ENCODE measurements around the gene NPB.

The NPB gene

DNA sequence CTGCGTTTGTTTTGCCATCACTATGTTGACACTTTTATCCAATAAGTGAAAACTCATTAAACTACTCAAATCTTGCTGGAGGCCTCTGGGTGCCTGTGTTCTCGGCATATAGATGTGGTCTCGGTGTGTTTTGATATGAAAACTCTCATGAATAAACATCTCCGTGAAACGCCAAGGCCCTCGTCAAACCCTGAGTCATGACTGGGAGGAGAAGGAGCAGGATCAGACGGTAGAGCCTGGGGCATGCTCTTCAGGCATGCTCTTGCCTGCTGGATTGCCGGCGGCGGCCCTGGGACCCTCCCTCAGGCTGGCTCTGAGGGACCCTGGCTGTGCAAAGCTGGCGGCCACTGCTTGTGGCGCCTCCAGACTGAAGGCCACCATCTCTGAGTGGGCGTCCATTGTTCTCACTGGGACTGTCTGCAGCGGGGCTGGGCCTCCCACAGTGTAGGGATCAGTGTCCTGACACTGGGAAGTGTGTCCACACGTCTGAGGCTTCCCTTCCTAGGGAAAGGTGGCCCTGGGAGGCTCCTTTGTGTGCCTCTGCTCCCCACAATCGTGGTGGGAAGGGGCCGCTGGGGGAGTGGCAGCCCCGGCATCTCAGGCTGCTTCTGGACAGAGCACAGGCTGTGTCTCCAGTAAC is 1.7 kb upstream of the NPB start:
- no peak for FAIRE-seq

- FAIRE-seq: no peak
Measured at GRCh38 chr17:81901167-81902022, 643 bp upstream of the NPB start.

DNA sequence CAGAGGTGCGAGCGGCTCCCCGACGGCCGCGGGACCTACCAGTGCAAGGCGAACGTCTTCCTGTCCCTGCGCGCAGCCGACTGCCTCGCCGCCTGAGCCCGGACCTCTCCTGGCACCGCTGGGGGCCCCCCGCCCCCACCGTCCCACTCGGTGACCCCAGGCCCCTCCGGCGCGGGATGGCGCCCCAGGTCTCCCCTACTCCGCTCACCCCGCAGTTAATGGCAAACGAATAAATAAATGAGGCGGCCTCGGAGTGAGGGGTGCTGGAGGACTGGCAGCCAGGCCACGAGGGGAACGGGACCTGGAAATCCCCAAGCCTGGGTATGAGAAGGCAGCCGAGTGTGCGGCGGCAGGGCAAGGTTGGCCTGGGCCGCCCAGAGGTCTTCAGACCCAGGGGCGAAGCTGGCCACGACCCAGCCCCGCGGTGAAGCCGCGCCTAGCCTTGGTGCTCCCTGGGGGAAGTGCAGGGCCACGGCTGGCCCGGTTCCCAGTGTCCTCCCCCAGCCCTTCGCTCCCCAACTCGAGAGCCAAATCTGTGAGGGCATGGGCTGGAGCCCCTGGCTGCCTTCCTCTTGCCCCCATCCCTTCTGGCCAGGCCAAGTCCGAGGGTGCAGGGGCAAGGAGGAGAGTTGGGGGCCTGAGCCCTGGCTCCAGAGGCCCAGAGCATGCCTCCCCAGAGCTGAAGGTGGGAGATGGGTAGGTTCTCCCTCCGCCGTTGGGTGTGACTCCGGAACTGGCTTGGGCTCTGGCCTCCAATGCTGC is 796 bp downstream of the NPB start:
- FAIRE-seq: no peak

- no peak for FAIRE-seq
Measured at GRCh38 chr17:81903415-81903831, 1.4 kb downstream of the NPB start.

- no peak for FAIRE-seq
Measured at GRCh38 chr17:81903896-81904599, 2.0 kb downstream of the NPB start.

GRCh38 chr17:81904600-81905423 is 2.8 kb downstream of the NPB start:
- FAIRE-seq: no peak

GRCh38 chr17:81905424-81905875 is 3.4 kb downstream of the NPB start:
- no peak for FAIRE-seq

GRCh38 chr17:81905993-81906392 is 4.0 kb downstream of the NPB start:
- FAIRE-seq: no peak

- FAIRE-seq: no peak
Measured at GRCh38 chr17:81906476-81907218, 4.6 kb downstream of the NPB start.

DNA sequence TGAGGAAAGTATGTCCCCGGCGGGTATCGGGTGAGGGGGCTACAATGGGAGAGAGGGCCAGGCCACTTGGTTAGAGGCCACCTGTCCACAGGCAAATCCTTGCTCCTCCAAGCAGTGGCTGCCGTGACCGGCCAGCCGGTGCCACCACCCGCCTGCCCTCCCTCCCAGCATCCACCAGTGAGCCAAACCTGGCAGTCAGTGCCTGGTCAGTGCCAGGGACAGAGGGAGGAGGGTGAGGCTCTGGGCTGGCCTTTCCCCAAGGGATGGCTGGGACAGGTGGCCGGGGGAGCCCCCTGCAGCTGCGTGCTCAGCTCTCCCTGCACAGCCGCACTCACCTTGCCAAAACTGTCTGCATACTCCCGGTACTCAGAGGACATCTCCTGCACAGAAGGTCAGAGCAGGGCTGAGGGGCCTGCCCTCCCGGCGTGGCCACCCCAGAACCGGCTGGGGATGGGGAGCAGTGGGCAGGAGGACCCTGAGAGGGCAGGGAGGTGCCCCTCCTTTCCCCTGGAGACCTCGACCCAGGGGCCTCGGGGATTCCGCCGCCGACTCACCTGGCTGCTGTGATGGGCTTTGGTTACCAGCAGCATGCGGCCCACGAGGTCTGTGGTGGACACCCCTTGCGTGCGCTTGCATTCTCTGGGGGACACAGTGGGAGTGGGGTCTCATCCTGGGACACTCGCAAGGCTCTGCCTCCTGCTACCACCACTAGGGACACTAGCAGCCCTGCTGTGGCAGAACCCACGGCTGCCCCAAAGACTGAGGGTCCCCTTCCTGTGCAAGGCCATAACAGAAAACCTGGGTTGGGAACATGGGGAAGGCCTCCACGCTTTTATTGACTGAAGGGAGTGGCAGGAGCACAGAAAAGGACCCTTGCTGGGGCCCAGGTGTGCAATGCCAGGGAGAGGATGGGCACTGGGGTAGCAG is 5.4 kb downstream of the NPB start:
- FAIRE-seq: no peak

- FAIRE-seq: no peak
Measured at GRCh38 chr17:81908793-81909192, 6.8 kb downstream of the NPB start.

DNA sequence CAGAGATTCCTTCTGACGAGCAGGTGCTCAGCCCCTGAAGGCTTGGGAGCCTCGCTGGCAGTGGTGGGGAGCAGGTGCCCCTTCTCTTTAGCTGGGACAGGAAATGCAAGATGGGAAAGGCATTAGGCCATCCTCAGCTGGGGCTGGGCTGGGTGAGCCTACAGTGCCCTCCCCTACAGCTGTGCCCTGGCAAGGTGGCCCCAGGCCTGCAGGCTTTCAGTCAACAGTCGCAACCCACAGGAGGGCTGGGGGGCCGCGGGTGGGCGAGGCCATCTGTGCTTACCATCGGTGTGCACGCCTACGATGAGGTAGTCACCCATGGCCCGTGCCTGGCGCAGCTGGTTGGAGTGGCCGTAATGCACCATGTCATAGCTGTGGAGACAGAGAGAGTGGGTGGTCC is 7.2 kb downstream of the NPB start:
- no peak for FAIRE-seq

DNA sequence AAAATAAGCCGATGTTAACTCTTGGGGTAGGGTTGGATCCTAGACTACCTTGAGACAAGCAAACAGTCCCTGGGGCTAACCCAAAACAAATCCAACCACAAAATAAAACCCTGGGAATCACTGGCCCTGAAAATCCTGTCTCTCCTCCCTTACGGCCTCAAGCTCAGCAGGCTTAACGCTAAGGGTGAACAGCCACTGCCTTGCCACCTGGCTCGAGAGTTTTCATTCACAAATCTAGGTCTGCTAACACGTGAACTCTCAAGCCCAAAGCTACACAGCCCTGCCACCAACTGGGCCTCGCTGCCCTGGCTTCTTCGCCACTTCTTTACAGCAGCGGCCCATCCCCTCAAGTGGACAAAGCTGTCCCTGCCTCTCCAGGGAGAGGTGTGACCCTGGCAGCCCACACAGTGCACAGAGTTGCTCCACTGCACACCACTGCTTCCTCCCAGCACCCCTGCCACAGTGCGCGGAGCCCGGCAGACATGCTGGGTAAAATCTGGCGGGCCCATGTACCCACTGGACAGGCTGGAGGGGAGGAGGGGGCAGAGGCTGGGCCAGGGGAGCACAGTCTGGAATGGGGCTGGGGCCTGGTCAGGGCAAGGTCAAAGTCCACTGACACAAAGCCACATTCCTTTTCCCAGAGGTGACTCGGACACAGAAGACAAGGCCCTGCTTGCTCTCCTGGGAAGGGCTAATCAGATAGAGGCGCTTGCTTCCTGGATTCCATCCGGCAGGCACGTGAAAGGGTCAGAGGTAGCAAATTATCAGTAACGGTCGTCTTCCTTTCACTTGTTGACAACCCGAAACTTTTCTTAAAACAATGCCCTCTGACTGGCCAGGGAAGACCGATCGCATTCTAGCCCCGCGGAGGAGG is 8.2 kb downstream of the NPB start:
- no peak for FAIRE-seq

DNA sequence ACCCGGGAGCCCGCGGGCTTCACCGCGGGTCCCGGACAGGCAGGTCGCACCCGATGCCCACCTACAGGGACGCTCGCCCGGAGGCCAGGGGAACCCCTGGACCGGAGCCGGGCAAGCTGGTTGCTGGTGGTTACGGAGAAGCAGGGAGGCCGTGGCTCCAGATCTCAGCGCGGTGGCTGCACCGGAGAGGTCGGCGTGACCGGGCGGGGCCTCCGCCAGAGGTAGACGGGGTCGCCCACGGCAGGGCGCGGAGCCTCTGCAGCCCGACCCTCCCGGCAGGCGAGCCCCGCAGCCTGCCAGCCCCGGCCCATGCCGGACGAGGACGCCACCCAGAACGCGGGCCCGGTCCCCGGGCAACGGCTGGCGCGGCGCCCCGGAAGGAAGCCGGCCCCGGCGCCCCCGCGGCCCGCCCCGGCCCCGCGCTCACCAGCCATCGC is 8.8 kb downstream of the NPB start:
- FAIRE-seq: no peak

GRCh38 chr17:81911277-81911961 is 9.4 kb downstream of the NPB start, which contains the start of gene PCYT2:
TSS of gene PCYT2 (minus strand) at chr17:81911399. CDS start at chr17:81911355, 44 bp downstream.
- FAIRE-seq: no peak

- FAIRE-seq: no peak
Measured at GRCh38 chr17:81911969-81912368, 9.9 kb downstream of the NPB start.

GRCh38 chr17:81912441-81913309 is 10.6 kb downstream of the NPB start:
- no peak for FAIRE-seq

All from islet of Langerhans (tissue), 1 donor.